HG03354 (cell line): ENCODE results near the gene LRRC4C.
"Not testable (repeated sequence)": the region's sequence is repeated elsewhere in the genome, so short reads cannot be mapped to it uniquely, and the experiment has no call there.

Experiments
- ATAC-seq: cut with Tn5 transposase; IDR thresholded peaks from one replicate; pipeline ENCODE4 v1.9.1; 2021; ENCODE audit warnings: mild to moderate bottlenecking; ENCODE audit not compliant: unreplicated experiment, poor library complexity, severe bottlenecking

The LRRC4C gene

DNA sequence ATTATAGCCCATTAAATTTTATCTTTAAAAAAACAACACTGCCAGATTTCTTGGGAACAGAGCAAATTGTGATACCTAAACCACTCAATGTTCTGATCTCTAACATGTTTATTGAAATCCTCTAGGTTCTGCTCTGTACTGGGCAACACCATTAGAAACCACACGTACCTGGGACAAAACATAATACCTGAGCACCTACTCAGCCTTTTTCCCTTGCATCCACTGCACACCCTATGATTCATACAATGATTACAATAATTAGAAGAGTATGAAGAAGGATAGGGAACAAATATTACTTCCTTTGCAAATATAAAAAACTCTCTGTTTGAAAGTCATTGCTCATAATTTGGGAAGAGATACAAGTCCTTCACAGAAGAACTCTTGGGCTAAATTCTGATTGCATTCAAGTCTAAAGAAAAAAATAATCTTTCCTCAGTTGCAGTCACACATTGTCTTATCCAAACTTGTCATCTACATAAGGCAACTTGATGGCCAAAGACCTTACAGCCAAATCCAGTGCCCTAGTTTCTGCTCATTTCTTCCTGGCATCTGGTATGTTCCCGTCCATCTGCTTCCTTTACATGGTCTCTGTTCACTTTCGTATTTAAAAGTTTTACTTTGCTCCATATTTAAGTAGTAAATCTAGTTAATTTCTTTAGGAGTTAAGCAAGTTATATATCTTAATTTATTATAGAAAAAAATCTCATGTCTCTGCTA is 407.4 kb downstream of the LRRC4C start:
- ATAC-seq = no peak

DNA sequence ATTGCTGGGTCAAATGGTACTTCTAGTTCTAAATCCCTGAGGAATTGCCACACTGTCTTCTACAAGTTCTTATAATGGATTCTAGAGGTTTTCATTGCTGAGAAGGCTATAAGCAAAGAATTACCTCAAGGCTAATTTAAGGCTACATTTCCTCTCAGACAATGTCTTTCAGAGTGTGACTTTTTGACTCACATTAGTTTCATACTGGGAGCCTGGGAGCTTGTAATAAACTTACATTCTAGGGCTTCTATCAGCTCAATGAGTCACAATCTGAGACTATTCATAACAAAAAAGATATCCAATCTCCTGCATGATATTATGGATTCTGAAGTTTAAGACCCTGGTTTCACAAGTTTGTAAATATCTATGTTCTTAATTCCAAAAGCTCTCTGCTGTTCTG is 408.7 kb downstream of the LRRC4C start:
- ATAC-seq = no peak

DNA sequence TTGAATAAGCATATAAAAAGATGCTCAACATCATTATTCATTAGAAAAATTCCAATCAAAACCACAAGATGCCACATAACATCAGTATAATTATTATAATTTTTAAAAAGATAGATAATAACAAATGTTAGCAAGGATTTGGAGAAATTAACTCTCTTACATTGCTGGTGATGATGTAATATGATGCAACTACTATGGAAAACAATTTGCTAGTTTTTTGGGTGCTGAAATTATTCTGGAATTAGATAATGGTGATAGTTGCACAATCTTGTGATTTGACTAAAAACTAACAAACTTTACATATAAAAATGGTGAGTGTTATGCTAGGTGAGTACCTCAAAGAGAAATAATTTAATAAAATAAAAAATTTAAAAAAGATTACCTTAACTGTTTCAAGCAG is 412.2 kb downstream of the LRRC4C start:
- no peak for ATAC-seq

- no peak for ATAC-seq
Observed at GRCh38 chr11:41045266-41045665, 414.2 kb downstream of the LRRC4C start.

DNA sequence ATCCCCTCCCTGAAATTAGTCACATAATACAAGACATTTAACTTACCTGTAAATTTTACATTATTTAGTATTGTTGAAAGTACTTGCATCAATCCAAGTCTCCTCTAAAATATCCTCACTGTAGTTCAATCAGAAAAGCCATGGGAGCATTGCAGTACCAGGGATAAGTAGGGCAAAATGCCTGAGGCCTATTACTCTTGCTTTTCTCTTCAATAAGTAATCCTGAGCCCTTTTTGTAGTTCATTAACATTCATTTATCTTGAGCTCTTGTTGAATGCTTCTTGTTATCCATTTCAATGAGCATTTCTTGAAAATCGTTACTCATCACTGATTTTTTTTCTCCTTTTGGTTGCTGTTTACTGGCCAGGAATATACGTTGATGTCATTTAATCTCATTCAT is 414.7 kb downstream of the LRRC4C start:
- no peak for ATAC-seq

DNA sequence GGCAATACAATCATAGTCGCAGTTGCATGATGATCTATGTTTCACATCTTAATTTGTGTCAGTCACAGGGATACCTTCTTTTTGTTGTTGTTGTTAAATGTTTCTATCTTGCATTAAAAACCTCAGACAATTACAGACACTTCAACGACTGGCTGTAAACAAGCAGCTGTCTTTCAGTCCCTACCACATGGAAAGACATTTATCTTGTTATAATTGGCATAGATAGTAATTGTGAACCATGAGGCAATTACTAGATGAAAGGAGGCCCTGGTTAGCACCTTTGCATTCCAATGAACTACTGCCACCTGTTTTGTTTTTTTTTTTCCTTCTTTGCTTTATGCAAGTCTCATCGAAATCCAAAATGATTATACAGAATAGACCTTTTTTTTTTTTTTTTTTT is 416.8 kb downstream of the LRRC4C start:
- no peak for ATAC-seq

- ATAC-seq = no peak
Observed at GRCh38 chr11:41040474-41040873, 419.0 kb downstream of the LRRC4C start.

DNA sequence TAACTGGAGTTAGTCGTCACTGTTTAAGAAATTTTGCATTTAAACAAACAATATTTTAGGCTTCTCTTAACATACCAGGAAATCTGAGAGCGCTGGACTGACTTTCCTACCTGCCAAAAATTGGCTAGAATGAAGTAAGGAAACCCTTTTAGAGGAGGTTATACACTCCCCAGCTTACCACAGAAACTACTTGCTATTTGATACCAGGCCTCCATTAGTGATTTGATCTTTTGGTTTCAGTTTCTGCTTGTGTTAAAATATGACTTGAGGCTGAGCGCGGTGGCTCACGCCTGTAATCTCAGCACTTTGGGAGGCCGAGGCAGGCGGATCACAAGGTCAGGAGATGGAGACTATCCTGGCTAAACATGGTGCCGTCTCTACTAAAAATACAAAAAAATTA is 419.9 kb downstream of the LRRC4C start:
- no peak for ATAC-seq

DNA sequence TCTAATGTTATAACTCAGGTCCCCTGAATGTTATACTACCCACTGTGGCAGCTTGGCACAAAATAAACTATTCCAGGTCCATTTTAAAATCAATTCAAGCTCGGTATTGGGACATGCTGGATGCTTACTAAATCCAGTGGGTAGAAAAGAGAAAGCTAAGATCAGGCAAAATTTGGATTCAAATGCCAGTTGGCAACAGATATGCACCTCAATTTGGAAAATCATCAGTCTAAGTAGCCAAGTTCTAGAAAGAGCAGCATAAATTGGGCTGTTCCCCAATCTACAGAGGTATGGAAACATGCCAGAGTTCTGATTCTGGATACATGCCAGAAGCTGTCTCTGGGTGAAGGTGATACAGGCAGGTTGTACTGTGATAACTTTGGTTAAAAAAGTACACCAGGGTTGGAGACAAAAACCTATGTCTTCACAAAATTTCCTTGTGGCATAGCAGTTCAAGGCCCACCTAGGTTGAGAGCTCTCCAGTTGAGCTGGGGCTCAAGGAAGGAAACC is 427.8 kb downstream of the LRRC4C start:
- ATAC-seq = no peak

- ATAC-seq = no peak
Observed at GRCh38 chr11:41020259-41020658, 439.2 kb downstream of the LRRC4C start.

GRCh38 chr11:41019666-41020065 is 439.8 kb downstream of the LRRC4C start:
- not testable (repeated sequence) for ATAC-seq

- ATAC-seq = no peak
Observed at GRCh38 chr11:41018224-41018623, 441.2 kb downstream of the LRRC4C start.

DNA sequence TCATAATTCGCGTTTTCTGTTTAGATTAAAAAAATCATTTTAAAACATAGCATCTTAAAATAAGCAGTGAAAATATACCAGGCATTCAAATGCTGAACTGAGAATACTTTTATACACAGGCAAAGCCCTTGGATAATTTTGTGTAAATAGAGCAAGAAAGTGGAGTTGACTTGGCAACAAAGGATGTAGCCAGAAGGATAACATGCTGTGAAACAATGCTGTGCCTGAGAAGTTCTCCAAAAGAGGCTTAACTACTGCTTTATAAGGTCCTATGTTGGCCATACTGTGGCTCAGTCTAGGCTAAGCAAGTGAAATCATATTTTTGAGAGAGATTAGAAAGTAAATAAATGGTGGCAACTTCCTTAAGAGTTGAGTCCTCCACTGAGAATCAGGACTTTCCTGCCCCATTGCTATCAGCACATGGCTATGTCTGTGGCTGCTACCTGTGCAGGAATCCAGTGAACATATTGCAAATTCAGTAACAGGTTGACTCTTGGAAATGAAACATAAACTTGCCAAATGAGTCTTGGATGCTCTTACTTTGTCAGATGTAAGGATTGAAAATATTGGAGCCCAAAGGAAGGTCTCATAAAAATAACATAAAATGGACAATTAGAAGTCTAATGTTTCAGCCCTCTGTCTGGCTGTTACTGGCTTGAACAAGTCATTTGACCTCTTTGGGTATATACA is 448.9 kb downstream of the LRRC4C start:
- no peak for ATAC-seq

DNA sequence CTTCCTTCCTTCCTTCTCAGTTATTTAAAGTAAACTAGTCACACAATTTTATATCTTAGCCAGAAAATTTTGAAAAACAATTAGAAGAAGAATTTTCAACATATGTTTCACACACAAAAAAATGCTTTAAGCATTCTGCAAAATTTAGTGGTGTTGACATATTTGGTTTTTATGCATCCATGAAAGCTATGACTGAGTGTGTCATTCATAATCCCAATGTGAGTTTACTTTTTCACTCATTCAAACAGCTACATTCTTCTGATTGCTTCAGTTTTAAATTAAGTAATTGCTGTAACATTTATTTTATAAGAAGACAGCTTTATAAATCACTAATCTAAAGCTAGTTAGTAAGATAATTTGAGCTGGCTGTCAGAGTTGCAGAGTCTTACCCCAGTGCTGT is 453.5 kb downstream of the LRRC4C start:
- ATAC-seq = no peak

GRCh38 chr11:41003339-41004282 is 455.8 kb downstream of the LRRC4C start:
- ATAC-seq = no peak

GRCh38 chr11:40998920-40999319 is 460.5 kb downstream of the LRRC4C start:
- no peak for ATAC-seq

DNA sequence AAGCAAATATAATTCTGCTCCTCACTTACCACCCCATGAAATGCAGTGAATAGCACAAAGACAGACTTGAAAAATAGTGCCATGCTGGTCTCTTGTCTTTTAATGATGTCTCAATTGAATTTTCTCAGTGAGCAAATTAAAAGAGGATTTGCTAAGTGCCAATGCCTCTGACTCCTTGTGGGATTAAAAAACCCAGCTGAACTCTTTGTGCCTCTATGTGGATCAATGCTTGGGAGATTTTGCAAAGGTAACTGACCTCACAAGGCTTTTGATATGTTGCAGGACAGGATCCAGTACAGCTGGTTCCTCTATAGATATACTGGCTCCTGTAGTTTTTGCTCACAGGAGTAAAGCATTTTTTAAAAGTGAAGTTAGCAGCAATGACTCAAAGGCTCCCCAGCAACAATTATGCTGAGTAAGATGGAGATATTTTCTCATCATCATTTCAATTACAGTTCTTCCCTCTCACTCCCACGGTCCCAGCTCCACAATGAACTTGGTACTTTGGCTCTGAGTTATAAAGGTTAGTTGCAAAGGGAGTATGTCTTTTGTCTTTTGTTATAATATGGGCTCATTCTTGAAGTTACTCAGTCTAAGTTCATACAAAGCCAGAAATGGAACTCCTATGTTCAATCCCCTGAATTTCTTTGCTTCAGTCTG is 471.5 kb downstream of the LRRC4C start:
- no peak for ATAC-seq

GRCh38 chr11:40986320-40986719 is 473.1 kb downstream of the LRRC4C start:
- no peak for ATAC-seq

- no peak for ATAC-seq
Observed at GRCh38 chr11:40975076-40975475, 484.4 kb downstream of the LRRC4C start.
